Measurements from ENCODE around the gene TLR7. TPM values are rescaled to one million over a fixed set of nuclear protein-coding genes. Genes with fewer than 3 reads are reported as not detected.

The TLR7 gene
- total RNA-seq, 3 donors from 2014 or later = 0.72 to 1.7 (median 0.81) TPM

DNA sequence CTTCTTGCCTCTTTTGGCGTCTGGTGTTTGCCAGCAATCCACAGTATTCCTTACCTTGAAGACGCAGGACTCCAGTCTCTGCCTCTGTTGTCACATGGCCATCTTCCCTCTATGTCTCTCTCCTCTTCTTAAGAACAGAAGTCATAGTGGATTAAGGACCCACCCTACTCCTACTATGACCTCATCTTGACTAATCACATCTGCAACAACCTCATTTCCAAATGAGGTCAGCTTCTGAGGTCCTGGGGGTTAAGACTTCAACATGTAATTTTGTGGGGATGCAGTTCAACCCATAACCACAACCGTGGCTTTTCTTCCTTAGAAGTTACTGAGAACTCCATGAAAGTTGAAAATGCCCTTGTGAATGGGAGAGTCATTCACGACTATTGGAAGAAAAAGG lies 62.8 kb downstream of the TLR7 start:
- intact Hi-C loops (cut with DNase I, micrococcal nuclease) = no loop called here
- DNase-seq (no peak), ATAC-seq (no peak)
- Histone ChIP-seq H3K9me3 (no peaks in the 10 kb centered on the region), H3K4me3 (no peak overlapping the region), H3K4me1 (ENCODE audit: low read depth) (no peaks in the 10 kb centered on the region), H3K36me3 (ENCODE audit: low read depth) (no peaks in the 10 kb centered on the region)
- TF ChIP-seq CTCF (IDR thresholded peaks at IDR 0.05) = no peak

DNA sequence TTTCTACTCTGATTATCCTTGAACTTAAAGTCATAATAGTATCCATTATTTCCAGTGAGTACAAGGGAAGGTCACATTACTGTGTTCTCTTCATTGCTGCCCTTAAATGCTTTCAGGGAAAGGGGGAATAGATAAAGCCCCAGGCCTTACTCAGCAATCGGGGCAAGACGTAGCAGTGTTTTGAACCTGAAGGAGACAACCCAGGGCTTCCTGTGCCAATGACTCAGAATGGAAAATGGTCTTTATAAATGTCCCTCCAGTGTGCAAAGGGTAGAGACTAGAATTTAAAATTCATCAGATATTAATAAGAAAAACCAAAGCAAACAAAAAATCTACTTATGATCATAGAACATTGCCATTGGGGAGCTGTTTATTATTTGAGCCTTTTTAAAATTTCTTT lies 63.3 kb downstream of the TLR7 start:
- DNase-seq (no peak), ATAC-seq (no peak)
- no peaks in the 10 kb centered on the region for H3K4me1 ChIP-seq (ENCODE audit: low read depth)
- intact Hi-C loops (cut with DNase I, micrococcal nuclease) = no loop called here
- H3K36me3 ChIP-seq (ENCODE audit: low read depth) = no peaks in the 10 kb centered on the region
- TF ChIP-seq CTCF (IDR thresholded peaks at IDR 0.05) = no peak
- no peak overlapping the region for H3K4me3 ChIP-seq
- H3K9me3 ChIP-seq = no peaks in the 10 kb centered on the region

- no peak for TF ChIP-seq CTCF (IDR thresholded peaks at IDR 0.05)
- ATAC-seq = no peak
- intact Hi-C loops (cut with DNase I, micrococcal nuclease) = no loop called here
- H3K36me3 ChIP-seq (ENCODE audit: low read depth) = no peaks in the 10 kb centered on the region
- H3K4me3 ChIP-seq = no peak overlapping the region
- no peak for DNase-seq
- H3K4me1 ChIP-seq (ENCODE audit: low read depth) = no peaks in the 10 kb centered on the region
- no peaks in the 10 kb centered on the region for H3K9me3 ChIP-seq
These were observed 65.4 kb downstream of the TLR7 start for GRCh38 chrX:12932244-12932643.

DNA sequence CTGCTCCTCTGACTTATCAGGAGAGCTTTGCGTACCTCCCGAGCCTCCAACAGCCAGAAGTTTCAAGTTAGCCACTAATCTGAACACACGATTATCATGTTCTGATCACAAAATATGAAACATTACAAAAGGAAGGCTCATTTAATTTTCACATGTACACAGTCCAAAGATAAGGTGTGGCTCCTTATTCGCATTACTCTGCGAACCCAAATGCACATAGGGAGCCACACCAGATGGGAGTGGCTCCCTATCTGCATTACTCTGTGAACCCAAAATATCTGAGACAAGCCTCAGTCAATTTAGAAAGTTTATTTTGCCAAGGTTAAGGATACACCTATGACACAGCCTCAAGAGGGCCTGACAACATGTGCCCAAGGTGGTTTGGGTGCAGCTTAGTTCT lies 68.0 kb downstream of the TLR7 start:
- Histone ChIP-seq H3K4me1 (ENCODE audit: low read depth) (no peaks in the 10 kb centered on the region), H3K36me3 (ENCODE audit: low read depth) (no peaks in the 10 kb centered on the region), H3K9me3 (no peaks in the 10 kb centered on the region), H3K4me3 (no peak overlapping the region)
- no peak for DNase-seq
- TF ChIP-seq CTCF (IDR thresholded peaks at IDR 0.05) = no peak
- ATAC-seq = no peak
- intact Hi-C loops (cut with DNase I, micrococcal nuclease) = no loop called here

- TF ChIP-seq CTCF (IDR thresholded peaks at IDR 0.05) = no peak
- ATAC-seq (no peak), DNase-seq (no peak)
- H3K4me3 ChIP-seq = no peak overlapping the region
- no peaks in the 10 kb centered on the region for H3K9me3 ChIP-seq
- no peaks in the 10 kb centered on the region for H3K36me3 ChIP-seq (ENCODE audit: low read depth)
- intact Hi-C loops (cut with DNase I, micrococcal nuclease) = no loop called here
- H3K4me1 ChIP-seq (ENCODE audit: low read depth) = no peaks in the 10 kb centered on the region
These were observed 70.1 kb downstream of the TLR7 start for GRCh38 chrX:12936947-12937346.

Other genes starting within 250 kb of the TLR7 start
- gene PRPS2, start 75.7 kb upstream of the TLR7 start, total RNA-seq = 10 to 100 TPM; 37.0 to 68.5 (median 56.4) TPM
- 1 to 10 TPM in 2 of 3 donors, under 1 TPM in 1; 0.29 to 2.3 (median 1.5) TPM for gene TLR8, start 39.5 kb downstream of the TLR7 start, total RNA-seq
- gene TMSB4X, start 108.0 kb downstream of the TLR7 start, total RNA-seq = 1,000 to 10,000 TPM; 2,288 to 5,392 (median 5,014) TPM
- gene FAM9C, start 177.5 kb downstream of the TLR7 start, total RNA-seq = under 1 TPM in 1 of 3 donors, not detected in 2; 0.13 TPM